ENCODE results near the gene SRR.

DNA sequence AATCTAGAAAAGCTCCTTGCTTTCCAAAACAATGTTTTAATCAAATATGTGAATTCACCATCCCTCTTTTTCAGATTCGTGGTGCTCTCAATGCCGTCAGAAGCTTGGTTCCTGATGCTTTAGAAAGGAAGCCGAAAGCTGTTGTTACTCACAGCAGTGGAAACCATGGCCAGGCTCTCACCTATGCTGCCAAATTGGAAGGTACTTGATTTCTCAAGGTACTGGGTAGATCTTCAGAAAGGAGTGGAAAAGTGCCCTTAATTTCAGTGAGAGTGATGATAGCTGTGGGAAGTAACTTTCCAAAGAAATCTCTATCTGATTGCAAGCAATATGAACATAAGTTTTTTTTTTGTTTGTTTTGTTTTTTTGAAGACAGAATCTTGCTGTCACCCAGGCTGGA lies 14.0 kb downstream of the SRR start:
- no peak for TF ChIP-seq CTCF (IDR thresholded peaks at IDR 0.05)
- no peak for TF ChIP-seq POLR2AphosphoS5 (IDR thresholded peaks at IDR 0.05)
- TF ChIP-seq EP300 (IDR thresholded peaks at IDR 0.05; ENCODE audit: low read depth) = no peak
